C4-2B (cell line): ENCODE data around the gene ITGA3.

Experiments
- H3K27ac ChIP-seq: fragments of 450-650 bp; 2 replicates; pipeline ENCODE4 v1.5.1; 2017
- ZFX ChIP-seq: fragments of 450-650 bp; IDR thresholded peaks from 2 replicates; pipeline ENCODE4 v1.6.1; 2017
- TF ChIP-seq, protein P1 (sequence below): fragments of 450-650 bp; conservative IDR thresholded peaks from 2 replicates; pipeline ENCODE4 v1.5.1; 2017; ENCODE audit warnings: mild to moderate bottlenecking

The ITGA3 gene

DNA sequence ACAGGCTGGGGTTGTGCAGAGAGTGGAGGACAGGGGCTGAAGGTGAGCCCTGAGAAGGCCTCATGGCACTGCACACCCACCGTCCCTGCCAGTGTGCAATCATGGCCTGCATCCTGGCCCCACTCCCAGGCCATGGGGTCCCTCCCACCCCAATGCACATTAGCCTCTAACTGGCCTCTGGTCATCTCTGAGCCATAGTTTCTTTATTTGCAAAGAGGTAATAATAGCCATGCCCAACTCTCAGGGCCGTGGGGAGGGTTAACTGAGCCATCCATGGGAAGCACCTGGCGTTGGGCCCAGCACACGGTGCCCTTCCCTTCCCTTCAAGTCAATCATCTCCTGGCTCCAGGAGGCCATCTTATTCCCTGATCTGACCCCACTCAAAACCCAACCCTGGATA lies 10.8 kb upstream of the ITGA3 start:
- TF ChIP-seq, protein P1, sequence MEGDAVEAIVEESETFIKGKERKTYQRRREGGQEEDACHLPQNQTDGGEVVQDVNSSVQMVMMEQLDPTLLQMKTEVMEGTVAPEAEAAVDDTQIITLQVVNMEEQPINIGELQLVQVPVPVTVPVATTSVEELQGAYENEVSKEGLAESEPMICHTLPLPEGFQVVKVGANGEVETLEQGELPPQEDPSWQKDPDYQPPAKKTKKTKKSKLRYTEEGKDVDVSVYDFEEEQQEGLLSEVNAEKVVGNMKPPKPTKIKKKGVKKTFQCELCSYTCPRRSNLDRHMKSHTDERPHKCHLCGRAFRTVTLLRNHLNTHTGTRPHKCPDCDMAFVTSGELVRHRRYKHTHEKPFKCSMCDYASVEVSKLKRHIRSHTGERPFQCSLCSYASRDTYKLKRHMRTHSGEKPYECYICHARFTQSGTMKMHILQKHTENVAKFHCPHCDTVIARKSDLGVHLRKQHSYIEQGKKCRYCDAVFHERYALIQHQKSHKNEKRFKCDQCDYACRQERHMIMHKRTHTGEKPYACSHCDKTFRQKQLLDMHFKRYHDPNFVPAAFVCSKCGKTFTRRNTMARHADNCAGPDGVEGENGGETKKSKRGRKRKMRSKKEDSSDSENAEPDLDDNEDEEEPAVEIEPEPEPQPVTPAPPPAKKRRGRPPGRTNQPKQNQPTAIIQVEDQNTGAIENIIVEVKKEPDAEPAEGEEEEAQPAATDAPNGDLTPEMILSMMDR: no peak
- TF ChIP-seq ZFX: no peak

GRCh38 chr17:50046179-50046578 lies 9.7 kb upstream of the ITGA3 start:
- H3K27ac ChIP-seq: no peak overlapping the region
- no peak for TF ChIP-seq ZFX
- TF ChIP-seq, protein P1: no peak

More for the DNA sequence above, 10.8 kb upstream of the ITGA3 start:
- H3K27ac ChIP-seq: no peak overlapping the region

- no peak for TF ChIP-seq ZFX
- TF ChIP-seq, protein P1: no peak
- no peak overlapping the region for H3K27ac ChIP-seq
Measured at GRCh38 chr17:50046667-50047066, 9.2 kb upstream of the ITGA3 start.

GRCh38 chr17:50047083-50047482 lies 8.8 kb upstream of the ITGA3 start:
- H3K27ac ChIP-seq: no peak overlapping the region
- TF ChIP-seq, protein P1: no peak
- TF ChIP-seq ZFX: no peak

GRCh38 chr17:50047488-50048126 lies 8.3 kb upstream of the ITGA3 start:
- no peak for TF ChIP-seq ZFX
- TF ChIP-seq, protein P1: no peak
- no peak overlapping the region for H3K27ac ChIP-seq

DNA sequence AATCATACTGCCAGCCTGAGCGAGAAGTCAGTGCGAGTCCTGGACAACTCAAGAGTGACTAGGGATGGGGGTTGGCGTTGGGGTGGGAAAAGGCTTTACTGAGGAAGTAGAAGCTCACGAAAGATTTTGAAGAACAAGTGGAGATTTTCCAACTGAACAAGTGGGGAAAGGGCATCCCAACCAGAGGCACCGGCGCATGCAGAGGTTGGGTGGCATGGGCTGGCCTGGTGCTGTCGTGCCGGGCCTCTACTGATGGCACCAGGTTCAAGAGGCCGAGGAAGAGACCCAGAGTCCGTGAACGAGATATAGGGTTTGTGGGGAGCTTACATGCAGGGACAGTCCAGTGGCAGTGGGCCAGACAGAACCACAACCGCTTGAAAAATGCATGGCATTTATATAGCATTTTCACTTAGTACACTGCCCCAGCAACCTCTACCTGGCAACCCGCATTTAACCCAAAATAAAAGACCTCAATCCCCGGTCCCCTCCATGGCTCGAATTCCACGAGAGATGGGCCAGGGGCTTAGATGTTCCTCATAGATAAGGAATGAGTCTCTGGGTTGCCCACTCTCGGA lies 7.7 kb upstream of the ITGA3 start:
- H3K27ac ChIP-seq: no peak overlapping the region
- TF ChIP-seq, protein P1: no peak
- no peak for TF ChIP-seq ZFX

GRCh38 chr17:50048988-50049387 lies 6.9 kb upstream of the ITGA3 start:
- no peak overlapping the region for H3K27ac ChIP-seq
- TF ChIP-seq, protein P1: no peak
- TF ChIP-seq ZFX: no peak
